Endodermal cell (in vitro differentiated cells): Measurements from ENCODE around the gene OR52I2. TPM values are rescaled to one million over a fixed set of nuclear protein-coding genes. Genes with fewer than 3 reads are reported as not detected.

Experiments used
- DNase-seq: peaks from one replicate; pipeline ENCODE4 v3.0.0-alpha.2; 2017
- H3K27ac ChIP-seq: 2 replicates; pipeline ENCODE4 v1.5.1; 2013; ENCODE audit warnings: mild to moderate bottlenecking, low read depth, low read length, moderate library complexity
- H3K27me3 ChIP-seq: 2 replicates; pipeline ENCODE4 v1.6.1; 2013; ENCODE audit warnings: mild to moderate bottlenecking, low read length, moderate library complexity; ENCODE audit not compliant: insufficient read depth, control insufficient read depth, poor library complexity, severe bottlenecking
- H3K36me3 ChIP-seq: 2 replicates; pipeline ENCODE4 v1.7.0; 2013; ENCODE audit warnings: mild to moderate bottlenecking, low read length, moderate library complexity; ENCODE audit not compliant: control insufficient read depth, insufficient read depth
- H3K4me1 ChIP-seq: one replicate; pipeline ENCODE4 v1.7.0; 2013; ENCODE audit warnings: low read length; ENCODE audit not compliant: control insufficient read depth, insufficient read depth
- H3K4me3 ChIP-seq: 2 replicates; pipeline ENCODE4 v1.5.1; 2013; ENCODE audit warnings: mild to moderate bottlenecking, low read length, moderate library complexity
- H3K9ac ChIP-seq: 2 replicates; pipeline ENCODE4 v1.6.1; 2013; ENCODE audit warnings: mild to moderate bottlenecking, low read length, moderate library complexity; ENCODE audit not compliant: poor library complexity, severe bottlenecking; ENCODE audit errors: extremely low read depth
- H3K9me3 ChIP-seq: 2 replicates; pipeline ENCODE4 v1.6.1; 2013; ENCODE audit warnings: mild to moderate bottlenecking, low read length, moderate library complexity; ENCODE audit not compliant: control insufficient read depth
- H3K27ac Mint-ChIP-seq: 2 replicates; pipeline ENCODE4 v1.8.0; 2020; ENCODE audit warnings: mixed read lengths
- H3K27me3 Mint-ChIP-seq: 2 replicates; pipeline ENCODE4 v1.8.0; 2021; ENCODE audit warnings: mild to moderate bottlenecking, mixed read lengths; ENCODE audit not compliant: insufficient read depth
- H3K36me3 Mint-ChIP-seq: 2 replicates; pipeline ENCODE4 v1.8.0; 2020; ENCODE audit warnings: low read depth, mixed read lengths
- H3K4me1 Mint-ChIP-seq: 2 replicates; pipeline ENCODE4 v1.8.0; 2020; ENCODE audit warnings: mixed read lengths
- H3K4me3 Mint-ChIP-seq: 2 replicates; pipeline ENCODE4 v1.8.0; 2020; ENCODE audit warnings: mild to moderate bottlenecking, moderate library complexity, mixed read lengths
- H3K9me3 Mint-ChIP-seq: 2 replicates; pipeline ENCODE4 v1.8.0; 2020; ENCODE audit warnings: mild to moderate bottlenecking, mixed read lengths
- WGBS, 2 experiments: methylation state at CpG; one replicate each; pipeline versions ENCODE4 v1.1.5 to v1.1.7; 2013; ENCODE audit warnings: missing lambda C conversion rate in 2 of 2, mixed read lengths in 1 of 2; ENCODE audit not compliant: insufficient coverage in 1 of 2, insufficient read length in 1 of 2; 5-methylcytosine and 5-hydroxymethylcytosine counted together
- total RNA-seq, 2 donors: library from RNA; stranded (reverse); fragmentation: NEBNext Ultra II Directional in 1 of 2; extraction: Animal tissue kit (Norgen Biotek cat#: 25700) in 1 of 2; gene quantifications; 2 replicates in 1 of 2; 3 replicates in 1 of 2; pipeline ENCODE4 v1.2.1, GENCODE V29; 2021
- TF ChIP-seq, protein P1 (sequence below): fragments of 200-600 bp; sonication (generic); conservative IDR thresholded peaks from 2 replicates; pipeline ENCODE4 v1.5.0; 2021; ENCODE audit warnings: antibody characterized with exemption, mild to moderate bottlenecking

OR52I2 gene
- total RNA-seq, 2 donors from 2014 or later: not detected

DNA sequence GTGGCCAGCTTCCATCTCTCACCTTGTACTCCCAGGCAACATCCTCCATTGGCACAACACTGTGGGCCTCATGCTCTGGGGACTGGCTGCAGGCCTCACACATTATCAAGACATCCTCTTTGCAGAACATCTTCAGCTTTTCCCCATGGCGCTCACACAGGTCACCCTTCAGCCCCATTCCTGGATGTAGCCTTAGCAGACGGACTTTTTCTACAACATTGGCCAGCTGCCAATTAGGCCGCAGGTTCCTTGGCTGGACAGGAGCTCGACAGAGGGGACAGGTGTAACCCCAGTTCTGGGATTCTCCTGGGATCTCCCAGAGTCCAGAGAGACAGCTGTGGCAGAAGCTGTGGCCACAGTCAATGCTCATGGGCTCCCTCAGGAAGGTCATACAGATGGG lies 23.5 kb downstream of the OR52I2 start:
- Histone ChIP-seq H3K9me3 (no peaks in the 10 kb centered on the region), H3K36me3 (peaks cover 22% of the 10 kb centered on the region), H3K4me1 (no peaks in the 10 kb centered on the region), H3K27ac (no peak overlapping the region), H3K9ac (no peak overlapping the region), H3K27me3 (peaks cover 5% of the 10 kb centered on the region), H3K4me3 (no peak overlapping the region)
- H3K36me3 Mint-ChIP-seq: peaks cover 29% of the 10 kb centered on the region
- peaks cover 15% of the 10 kb centered on the region for H3K4me1 Mint-ChIP-seq
- WGBS, 2 experiments: 87 to 90% methylated on average over 3 to 4 of the region's 4 CpGs
- H3K27ac Mint-ChIP-seq: no peak overlapping the region
- DNase-seq: no peak
- H3K27me3 Mint-ChIP-seq: peaks cover 6% of the 10 kb centered on the region
- no peak overlapping the region for H3K4me3 Mint-ChIP-seq
- TF ChIP-seq, protein P1, sequence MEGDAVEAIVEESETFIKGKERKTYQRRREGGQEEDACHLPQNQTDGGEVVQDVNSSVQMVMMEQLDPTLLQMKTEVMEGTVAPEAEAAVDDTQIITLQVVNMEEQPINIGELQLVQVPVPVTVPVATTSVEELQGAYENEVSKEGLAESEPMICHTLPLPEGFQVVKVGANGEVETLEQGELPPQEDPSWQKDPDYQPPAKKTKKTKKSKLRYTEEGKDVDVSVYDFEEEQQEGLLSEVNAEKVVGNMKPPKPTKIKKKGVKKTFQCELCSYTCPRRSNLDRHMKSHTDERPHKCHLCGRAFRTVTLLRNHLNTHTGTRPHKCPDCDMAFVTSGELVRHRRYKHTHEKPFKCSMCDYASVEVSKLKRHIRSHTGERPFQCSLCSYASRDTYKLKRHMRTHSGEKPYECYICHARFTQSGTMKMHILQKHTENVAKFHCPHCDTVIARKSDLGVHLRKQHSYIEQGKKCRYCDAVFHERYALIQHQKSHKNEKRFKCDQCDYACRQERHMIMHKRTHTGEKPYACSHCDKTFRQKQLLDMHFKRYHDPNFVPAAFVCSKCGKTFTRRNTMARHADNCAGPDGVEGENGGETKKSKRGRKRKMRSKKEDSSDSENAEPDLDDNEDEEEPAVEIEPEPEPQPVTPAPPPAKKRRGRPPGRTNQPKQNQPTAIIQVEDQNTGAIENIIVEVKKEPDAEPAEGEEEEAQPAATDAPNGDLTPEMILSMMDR: no peak
- peaks cover 7% of the 10 kb centered on the region for H3K9me3 Mint-ChIP-seq

DNA sequence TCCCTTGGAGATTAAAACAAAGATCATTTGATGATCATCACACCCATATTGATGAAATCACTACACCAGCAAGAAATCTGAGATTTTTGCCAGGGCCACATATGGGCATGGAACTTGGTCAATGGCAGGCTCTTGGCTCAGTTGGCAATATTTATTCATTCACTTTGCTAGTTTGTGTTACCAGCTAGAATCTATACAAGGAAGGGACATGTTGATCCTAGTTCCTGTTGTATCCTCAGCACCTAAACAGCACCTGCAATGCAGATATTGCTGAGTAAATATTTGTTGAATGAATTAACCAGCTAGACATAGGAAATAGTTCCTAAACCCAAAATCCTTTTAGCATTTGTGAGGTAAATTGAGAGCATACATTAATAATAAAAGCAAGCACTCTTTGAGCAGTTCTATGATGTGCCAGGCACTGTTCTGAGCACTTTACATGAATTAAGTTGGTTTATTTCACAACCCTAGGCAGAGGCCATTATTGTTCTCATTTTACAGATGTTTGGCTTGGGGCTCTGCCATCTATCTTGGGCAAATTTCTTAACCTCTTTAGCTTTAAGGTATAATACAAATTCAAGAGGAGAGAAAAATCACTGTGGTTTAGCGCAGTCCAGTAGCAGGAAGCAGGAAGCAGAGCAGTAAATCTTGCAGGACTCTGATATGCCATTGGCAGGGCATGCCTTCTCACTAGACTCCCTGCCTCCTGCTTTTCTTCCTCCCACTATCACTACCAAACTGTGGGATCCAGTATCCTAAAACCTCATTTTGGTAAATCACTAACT lies 24.9 kb downstream of the OR52I2 start:
- Histone ChIP-seq H3K9me3 (no peaks in the 10 kb centered on the region), H3K27me3 (peaks cover 6% of the 10 kb centered on the region), H3K27ac (no peak overlapping the region), H3K36me3 (peaks cover 15% of the 10 kb centered on the region), H3K9ac (no peak overlapping the region), H3K4me3 (no peak overlapping the region), H3K4me1 (no peaks in the 10 kb centered on the region)
- peaks cover 7% of the 10 kb centered on the region for H3K9me3 Mint-ChIP-seq
- H3K36me3 Mint-ChIP-seq: peaks cover 17% of the 10 kb centered on the region
- no peak for DNase-seq
- TF ChIP-seq, protein P1: no peak
- WGBS, 2 experiments: 95% methylated on average over 1 of the region's 1 CpG; no CpG with 5 or more reads in 1 of the 2 experiments
- H3K27me3 Mint-ChIP-seq: peaks cover 12% of the 10 kb centered on the region
- H3K4me1 Mint-ChIP-seq: peaks cover 15% of the 10 kb centered on the region
- H3K4me3 Mint-ChIP-seq: peak overlapping the region; percentile 85
- H3K27ac Mint-ChIP-seq: no peak overlapping the region

DNA sequence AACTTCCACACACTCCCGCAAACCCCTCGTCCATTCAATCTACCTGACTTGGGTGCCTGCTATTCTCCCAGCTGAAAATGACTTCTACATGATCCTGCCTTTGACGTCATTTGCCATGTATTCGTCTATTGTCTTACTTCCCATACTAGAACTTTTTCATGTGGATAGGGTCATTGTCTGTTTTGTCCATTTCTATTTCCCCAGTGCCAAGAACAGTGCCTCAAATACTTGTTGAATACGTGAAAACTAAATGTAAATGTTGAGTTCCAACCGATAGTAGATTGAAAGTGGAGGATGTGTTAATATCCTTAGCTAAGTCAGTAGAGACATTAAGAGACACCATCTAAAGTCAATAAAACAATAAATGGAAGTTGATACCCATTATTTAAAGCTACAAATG lies 25.6 kb downstream of the OR52I2 start:
- peak overlapping the region; percentile 52 for H3K9ac ChIP-seq
- no peaks in the 10 kb centered on the region for H3K9me3 ChIP-seq
- Mint-ChIP-seq H3K27ac (no peak overlapping the region), H3K36me3 (peaks cover 16% of the 10 kb centered on the region), H3K27me3 (peaks cover 12% of the 10 kb centered on the region), H3K9me3 (peaks cover 7% of the 10 kb centered on the region), H3K4me1 (peaks cover 15% of the 10 kb centered on the region), H3K4me3 (peak overlapping the region; percentile 85)
- DNase-seq: no peak
- H3K4me3 ChIP-seq: peak overlapping the region; percentile 82
- no peaks in the 10 kb centered on the region for H3K4me1 ChIP-seq
- TF ChIP-seq, protein P1: no peak
- WGBS, 2 experiments: 74 to 84% methylated on average over 3 to 6 of the region's 6 CpGs
- H3K27ac ChIP-seq: no peak overlapping the region
- peaks cover 6% of the 10 kb centered on the region for H3K27me3 ChIP-seq
- H3K36me3 ChIP-seq: peaks cover 9% of the 10 kb centered on the region
